PFSK-1 (cell line): ENCODE data around the gene ARHGAP10.

ENCODE experiments used
- FOXP2 ChIP-seq: optimal IDR thresholded peaks from 2 replicates; pipeline ENCODE3; 2011; ENCODE audit warnings: borderline replicate concordance, control low read depth, inconsistent platforms; ENCODE audit not compliant: insufficient read depth; ENCODE audit errors: extremely low read length, extremely low read depth
- POLR2AphosphoS5 ChIP-seq: IDR thresholded peaks from 2 replicates; pipeline ENCODE4 v1.6.1; 2012; ENCODE audit warnings: low read depth, mild to moderate bottlenecking, control low read depth, low read length, moderate library complexity
- SIN3A ChIP-seq: IDR thresholded peaks from 2 replicates; pipeline ENCODE4 v1.6.1; 2012; ENCODE audit warnings: mild to moderate bottlenecking, low read length, moderate library complexity, borderline replicate concordance; ENCODE audit not compliant: insufficient read depth
- TAF1 ChIP-seq: IDR thresholded peaks from 2 replicates; pipeline ENCODE4 v1.6.1; 2012; ENCODE audit warnings: low read length, control low read depth, borderline replicate concordance; ENCODE audit not compliant: insufficient read depth
- TF ChIP-seq, protein P1 (sequence below), 2 experiments: IDR thresholded peaks; 2 replicates each; pipeline versions ENCODE4 v1.6.1 to v1.8.0; 2011 to 2012; ENCODE audit warnings: low read depth in 2 of 2, low read length in 2 of 2, control low read depth in 1 of 2, inconsistent platforms in 1 of 2, mild to moderate bottlenecking in 1 of 2, moderate library complexity in 1 of 2; ENCODE audit not compliant: insufficient read depth in 1 of 2

ARHGAP10 gene

DNA sequence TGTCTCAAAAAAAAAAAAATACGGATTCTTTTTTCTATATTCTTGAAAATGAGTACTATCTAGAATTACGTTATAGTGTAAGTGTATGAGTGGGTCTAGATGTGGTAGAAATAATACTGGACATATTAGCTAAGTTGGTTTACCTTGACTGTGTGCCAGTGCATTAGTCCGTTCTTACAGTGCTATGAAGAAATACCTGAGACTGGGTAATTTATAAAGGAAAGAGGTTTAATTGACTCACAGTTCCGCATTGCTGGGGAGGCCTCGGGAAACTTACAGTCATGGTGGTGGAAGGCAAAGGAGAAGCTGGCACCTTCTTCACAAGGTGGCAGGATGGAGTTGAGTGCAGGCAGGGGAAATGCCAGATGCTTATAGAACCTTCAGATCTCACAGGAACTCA lies 92.4 kb downstream of the ARHGAP10 start:
- no peak for TF ChIP-seq SIN3A

DNA sequence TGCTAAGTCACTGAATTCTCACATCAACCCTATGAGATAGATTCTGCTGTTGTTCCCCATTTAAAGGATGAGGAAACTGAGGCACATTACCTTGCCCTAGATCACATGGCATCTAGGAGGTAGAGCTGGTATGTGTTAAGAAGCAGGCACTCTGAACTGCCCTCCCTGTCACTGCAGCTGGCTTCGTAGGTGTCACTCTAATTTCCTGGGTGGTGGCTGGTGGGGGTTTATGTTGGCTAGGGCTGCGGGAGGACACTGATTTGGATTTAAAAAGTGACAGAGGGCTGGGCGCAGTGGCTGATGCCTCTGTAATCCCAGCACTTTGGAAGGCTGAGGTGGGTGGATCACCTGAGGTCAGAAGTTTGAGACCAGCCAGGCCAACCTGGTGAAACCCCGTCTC lies 93.0 kb downstream of the ARHGAP10 start:
- TF ChIP-seq TAF1 = no peak
- TF ChIP-seq, protein P1, sequence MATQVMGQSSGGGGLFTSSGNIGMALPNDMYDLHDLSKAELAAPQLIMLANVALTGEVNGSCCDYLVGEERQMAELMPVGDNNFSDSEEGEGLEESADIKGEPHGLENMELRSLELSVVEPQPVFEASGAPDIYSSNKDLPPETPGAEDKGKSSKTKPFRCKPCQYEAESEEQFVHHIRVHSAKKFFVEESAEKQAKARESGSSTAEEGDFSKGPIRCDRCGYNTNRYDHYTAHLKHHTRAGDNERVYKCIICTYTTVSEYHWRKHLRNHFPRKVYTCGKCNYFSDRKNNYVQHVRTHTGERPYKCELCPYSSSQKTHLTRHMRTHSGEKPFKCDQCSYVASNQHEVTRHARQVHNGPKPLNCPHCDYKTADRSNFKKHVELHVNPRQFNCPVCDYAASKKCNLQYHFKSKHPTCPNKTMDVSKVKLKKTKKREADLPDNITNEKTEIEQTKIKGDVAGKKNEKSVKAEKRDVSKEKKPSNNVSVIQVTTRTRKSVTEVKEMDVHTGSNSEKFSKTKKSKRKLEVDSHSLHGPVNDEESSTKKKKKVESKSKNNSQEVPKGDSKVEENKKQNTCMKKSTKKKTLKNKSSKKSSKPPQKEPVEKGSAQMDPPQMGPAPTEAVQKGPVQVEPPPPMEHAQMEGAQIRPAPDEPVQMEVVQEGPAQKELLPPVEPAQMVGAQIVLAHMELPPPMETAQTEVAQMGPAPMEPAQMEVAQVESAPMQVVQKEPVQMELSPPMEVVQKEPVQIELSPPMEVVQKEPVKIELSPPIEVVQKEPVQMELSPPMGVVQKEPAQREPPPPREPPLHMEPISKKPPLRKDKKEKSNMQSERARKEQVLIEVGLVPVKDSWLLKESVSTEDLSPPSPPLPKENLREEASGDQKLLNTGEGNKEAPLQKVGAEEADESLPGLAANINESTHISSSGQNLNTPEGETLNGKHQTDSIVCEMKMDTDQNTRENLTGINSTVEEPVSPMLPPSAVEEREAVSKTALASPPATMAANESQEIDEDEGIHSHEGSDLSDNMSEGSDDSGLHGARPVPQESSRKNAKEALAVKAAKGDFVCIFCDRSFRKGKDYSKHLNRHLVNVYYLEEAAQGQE (IDR thresholded peaks at IDR 0.05; ENCODE audit: insufficient read depth in 1 of 2, low read depth in 2 of 2, low read length in 2 of 2) = no peak
- TF ChIP-seq FOXP2 = no peak
- TF ChIP-seq POLR2AphosphoS5 = no peak
- no peak for TF ChIP-seq SIN3A

DNA sequence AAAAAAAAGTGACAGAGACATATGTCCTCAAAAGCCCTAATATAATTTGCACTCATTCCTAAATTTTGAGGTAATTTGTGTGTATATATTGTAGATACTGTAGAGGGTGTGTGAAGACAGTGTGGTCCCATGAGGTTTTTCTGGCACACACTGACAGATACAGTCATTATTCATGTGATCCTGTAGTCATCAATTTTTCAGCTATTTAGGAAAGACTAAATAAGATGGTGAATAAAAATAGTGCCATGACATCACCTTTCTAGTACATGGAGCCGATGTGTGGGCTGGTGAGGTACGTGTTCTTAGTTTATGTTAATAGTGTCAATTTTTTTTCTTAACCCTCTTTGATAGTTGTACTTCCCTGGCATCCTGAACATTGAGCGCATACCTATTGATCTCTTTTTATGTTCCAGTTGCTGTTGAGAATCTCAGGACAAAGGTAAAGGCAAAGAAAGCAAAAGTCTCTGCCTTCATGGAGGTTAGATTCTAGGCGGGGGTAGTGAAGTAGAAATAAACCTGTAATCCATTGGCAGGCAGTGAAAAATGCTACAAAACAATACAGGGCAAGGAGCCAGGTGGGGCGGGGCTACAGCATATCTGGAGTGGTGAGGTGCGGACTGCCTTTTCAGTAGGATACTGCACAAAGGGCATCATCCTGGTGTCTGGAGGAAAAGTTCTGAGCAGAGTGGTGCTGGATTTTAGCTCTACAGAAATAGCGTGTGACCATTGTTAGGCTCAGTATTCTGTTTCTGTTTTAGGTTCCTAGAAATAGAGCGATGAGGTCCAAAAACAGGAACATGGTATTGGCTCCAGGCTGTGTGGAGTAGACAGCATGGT lies 93.8 kb downstream of the ARHGAP10 start:
- no peak for TF ChIP-seq FOXP2
- no peak for TF ChIP-seq TAF1
- TF ChIP-seq, protein P1 (IDR thresholded peaks at IDR 0.05; ENCODE audit: insufficient read depth in 1 of 2, low read depth in 2 of 2, low read length in 2 of 2) = no peak
- no peak for TF ChIP-seq SIN3A
- TF ChIP-seq POLR2AphosphoS5 = no peak

DNA sequence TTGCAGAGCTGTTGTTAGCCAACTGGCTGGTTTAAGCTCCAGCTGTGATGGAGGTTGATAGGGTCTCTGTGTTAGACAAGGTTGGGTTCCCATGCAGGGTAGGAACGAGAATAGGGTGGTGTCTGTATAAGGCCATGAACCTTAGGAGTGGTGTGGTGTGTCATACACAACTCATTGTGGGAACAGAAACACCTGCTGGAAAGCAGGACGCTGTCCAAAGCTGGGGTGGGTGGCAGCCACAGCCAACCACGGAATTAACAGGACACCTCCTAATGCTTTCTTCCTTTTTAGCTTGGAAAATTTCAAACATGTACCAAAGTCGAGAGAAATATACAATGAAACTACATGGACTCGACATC lies 94.4 kb downstream of the ARHGAP10 start:
- no peak for TF ChIP-seq FOXP2
- TF ChIP-seq POLR2AphosphoS5 = no peak
- TF ChIP-seq SIN3A = no peak
- no peak for TF ChIP-seq TAF1
- TF ChIP-seq, protein P1 (IDR thresholded peaks at IDR 0.05; ENCODE audit: insufficient read depth in 1 of 2, low read depth in 2 of 2, low read length in 2 of 2) = no peak

DNA sequence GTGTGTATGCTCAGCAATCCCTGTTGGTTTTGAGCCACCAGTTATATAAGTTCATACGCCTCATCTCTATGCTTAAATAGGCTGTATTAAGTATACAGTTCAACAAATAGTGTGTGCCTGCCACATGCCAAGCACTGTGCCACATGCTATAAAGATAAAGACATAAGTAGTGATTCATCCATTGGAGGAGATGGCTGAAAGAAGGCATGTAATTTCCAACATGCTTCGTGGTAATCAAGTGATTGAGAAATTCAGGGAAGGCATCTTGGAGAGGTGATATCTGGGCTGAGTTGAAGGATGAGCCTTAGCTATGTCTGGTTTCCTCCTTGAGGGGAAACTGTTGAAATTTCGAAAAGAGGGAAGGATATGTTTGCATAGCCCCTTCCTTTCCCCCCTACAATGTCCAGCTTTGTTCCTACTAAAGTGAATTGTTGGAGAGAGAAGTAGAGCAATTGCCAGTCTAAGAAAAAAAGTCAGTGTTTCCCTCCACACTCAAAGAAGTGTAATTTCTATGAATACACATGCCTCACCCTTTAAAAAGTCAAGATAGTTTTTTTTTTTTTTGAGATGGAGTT lies 96.5 kb downstream of the ARHGAP10 start:
- TF ChIP-seq TAF1 = no peak
- TF ChIP-seq POLR2AphosphoS5 = no peak
- no peak for TF ChIP-seq FOXP2
- TF ChIP-seq SIN3A = no peak

DNA sequence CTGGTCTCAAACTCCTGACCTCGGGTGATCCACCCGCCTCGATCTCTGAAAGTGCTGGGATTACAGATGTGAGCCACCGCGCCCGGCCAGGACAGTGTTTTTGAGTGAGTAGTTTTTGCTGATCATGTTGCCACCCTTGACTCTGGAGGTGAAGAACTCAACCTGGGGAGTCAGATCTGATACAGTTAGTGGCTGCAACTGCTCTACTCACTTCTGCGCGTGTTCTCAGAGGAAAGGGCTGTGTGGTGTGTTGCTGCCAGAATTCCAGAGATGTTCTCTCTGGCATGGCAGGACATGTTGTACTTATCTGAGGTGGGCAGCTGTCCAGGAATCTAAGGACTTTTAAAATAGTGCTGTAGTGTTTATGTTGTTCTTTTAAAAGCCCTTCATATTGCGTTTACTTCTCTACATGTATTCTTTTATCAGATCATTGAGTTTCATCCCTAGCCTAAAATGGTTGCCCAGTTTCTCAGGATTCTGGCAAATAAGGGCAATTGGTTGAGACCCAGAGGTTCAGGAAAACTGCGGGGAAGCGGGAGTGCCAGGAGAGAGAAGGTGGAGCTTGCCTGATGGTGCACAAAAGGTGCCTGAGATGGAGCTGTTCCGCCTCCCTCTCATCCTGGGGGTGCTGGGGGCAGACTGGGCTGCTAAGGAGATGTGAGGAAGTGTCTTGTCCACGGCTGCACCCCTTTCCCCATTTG lies 97.7 kb downstream of the ARHGAP10 start:
- TF ChIP-seq POLR2AphosphoS5 (no peak), FOXP2 (no peak), TAF1 (no peak)
- TF ChIP-seq, protein P1 (IDR thresholded peaks at IDR 0.05; ENCODE audit: insufficient read depth in 1 of 2, low read depth in 2 of 2, low read length in 2 of 2) = no peak
